ENCODE data around the gene CPSF3.

CPSF3 gene

DNA sequence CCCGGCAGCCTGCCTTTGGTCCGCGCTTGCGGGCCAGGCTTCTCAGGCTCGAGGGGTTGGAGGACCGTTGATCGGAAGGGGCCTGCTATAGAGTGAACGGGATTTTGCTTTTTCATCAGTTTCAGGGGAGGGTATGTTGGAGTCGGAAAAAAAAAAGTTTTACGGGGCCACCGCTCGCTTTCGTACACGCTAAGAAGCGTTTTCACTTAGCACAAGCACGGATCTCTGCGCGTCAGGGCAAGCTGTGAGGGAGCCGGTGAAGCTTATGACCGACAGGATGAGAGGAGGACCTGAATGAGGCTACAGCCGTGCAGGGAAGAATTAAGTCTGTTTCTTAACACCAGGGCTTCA is 443 bp downstream of the CPSF3 start (continued):
- TF ChIP-seq, protein P1, sequence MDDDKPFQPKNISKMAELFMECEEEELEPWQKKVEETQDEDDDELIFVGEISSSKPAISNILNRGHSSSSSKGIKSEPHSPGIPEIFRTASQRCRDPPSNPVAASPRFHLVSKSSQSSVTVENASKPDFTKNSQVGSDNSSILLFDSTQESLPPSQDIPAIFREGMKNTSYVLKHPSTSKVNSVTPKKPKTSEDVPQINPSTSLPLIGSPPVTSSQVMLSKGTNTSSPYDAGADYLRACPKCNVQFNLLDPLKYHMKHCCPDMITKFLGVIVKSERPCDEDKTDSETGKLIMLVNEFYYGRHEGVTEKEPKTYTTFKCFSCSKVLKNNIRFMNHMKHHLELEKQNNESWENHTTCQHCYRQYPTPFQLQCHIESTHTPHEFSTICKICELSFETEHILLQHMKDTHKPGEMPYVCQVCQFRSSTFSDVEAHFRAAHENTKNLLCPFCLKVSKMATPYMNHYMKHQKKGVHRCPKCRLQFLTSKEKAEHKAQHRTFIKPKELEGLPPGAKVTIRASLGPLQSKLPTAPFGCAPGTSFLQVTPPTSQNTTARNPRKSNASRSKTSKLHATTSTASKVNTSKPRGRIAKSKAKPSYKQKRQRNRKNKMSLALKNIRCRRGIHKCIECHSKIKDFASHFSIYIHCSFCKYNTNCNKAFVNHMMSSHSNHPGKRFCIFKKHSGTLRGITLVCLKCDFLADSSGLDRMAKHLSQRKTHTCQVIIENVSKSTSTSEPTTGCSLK (tag by site-specific recombination; IDR thresholded peaks at IDR 0.05) = no peak
- TF ChIP-seq SP2 (tag by site-specific recombination; IDR thresholded peaks at IDR 0.05) = no peak
- TF ChIP-seq HOXA7 (CRISPR knock-in tag; IDR thresholded peaks at IDR 0.05; ENCODE audit: borderline replicate concordance) = no peak
- no peak for TF ChIP-seq ZNF571 (tag by site-specific recombination; IDR thresholded peaks at IDR 0.05)
- TF ChIP-seq, protein P2, sequence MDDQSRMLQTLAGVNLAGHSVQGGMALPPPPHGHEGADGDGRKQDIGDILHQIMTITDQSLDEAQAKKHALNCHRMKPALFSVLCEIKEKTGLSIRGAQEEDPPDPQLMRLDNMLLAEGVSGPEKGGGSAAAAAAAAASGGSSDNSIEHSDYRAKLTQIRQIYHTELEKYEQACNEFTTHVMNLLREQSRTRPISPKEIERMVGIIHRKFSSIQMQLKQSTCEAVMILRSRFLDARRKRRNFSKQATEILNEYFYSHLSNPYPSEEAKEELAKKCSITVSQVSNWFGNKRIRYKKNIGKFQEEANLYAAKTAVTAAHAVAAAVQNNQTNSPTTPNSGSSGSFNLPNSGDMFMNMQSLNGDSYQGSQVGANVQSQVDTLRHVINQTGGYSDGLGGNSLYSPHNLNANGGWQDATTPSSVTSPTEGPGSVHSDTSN (CRISPR knock-in tag; IDR thresholded peaks at IDR 0.05) = 0 out of 2 replicates have a peak, but pooled peaks have one; percentile 1
- TF ChIP-seq, protein P3, sequence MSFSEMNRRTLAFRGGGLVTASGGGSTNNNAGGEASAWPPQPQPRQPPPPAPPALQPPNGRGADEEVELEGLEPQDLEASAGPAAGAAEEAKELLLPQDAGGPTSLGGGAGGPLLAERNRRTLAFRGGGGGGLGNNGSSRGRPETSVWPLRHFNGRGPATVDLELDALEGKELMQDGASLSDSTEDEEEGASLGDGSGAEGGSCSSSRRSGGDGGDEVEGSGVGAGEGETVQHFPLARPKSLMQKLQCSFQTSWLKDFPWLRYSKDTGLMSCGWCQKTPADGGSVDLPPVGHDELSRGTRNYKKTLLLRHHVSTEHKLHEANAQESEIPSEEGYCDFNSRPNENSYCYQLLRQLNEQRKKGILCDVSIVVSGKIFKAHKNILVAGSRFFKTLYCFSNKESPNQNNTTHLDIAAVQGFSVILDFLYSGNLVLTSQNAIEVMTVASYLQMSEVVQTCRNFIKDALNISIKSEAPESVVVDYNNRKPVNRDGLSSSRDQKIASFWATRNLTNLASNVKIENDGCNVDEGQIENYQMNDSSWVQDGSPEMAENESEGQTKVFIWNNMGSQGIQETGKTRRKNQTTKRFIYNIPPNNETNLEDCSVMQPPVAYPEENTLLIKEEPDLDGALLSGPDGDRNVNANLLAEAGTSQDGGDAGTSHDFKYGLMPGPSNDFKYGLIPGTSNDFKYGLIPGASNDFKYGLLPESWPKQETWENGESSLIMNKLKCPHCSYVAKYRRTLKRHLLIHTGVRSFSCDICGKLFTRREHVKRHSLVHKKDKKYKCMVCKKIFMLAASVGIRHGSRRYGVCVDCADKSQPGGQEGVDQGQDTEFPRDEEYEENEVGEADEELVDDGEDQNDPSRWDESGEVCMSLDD (tag by site-specific recombination; IDR thresholded peaks at IDR 0.05) = no peak

DNA sequence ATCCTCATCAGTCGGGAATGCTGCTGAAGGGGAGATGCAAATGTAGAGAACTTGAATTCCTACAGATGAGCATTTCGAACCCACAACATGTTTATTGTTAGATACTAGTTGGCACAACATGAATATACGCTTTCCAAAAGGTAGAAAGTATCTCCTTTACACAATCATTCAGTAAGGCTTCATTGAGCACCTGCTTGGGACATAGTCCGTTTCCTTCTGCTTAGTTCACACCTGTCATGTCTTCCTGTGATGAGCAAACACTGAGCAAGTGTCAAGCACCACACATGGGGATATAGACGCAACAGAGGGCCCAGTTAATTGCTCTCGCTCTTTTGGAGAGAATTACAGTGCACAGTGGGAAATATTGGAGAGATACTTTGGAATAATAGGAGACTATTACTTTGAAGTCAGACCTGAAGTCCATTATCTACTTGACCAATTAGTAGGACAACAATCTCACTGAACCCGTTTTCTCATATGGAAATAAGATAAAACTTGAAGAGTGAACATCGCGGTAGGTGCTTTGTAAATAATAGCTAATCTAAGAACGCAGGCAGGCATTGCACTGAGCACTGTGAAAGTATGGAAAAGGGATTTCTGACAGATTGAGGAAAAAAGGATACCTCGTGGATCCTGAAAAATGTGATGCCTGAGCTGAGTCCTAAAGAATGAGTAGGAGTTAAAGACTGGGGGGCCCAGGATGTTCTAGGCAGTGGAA is 1.2 kb downstream of the CPSF3 start:
- Histone ChIP-seq H3K4me3 (ENCODE audit: low read depth, low read length) (peak overlapping the region; percentile 74), H3K36me3 (ENCODE audit: control insufficient read depth in 2 of 2, insufficient read depth in 1 of 2, low read length in 2 of 2) (peaks cover 12 to 20% of the 10 kb centered on the region in 2 experiments; a peak in 2 of 3 replicates), H3K4me1 (ENCODE audit: control insufficient read depth, insufficient read depth, low read length) (no peaks in the 10 kb centered on the region), H3K27ac (ENCODE audit: extremely low read depth, low read depth, low read length) (no peak overlapping the region), H3K9me3 (ENCODE audit: control insufficient read depth, insufficient read depth, low read depth, low read length) (no peaks in the 10 kb centered on the region)
- CTCF ChIA-PET = interaction anchor here (0.6 to 0.7 kb wide), 2 partner anchors 232 to 265 kb away, joined by 3 to 6 read pairs; no protein-coding TSS in a partner anchor
- POLR2A ChIA-PET = interaction anchor here (0.7 kb wide), 1 partner anchor 419 kb away, joined by 3 read pairs; the partner anchor contains the start of gene TAF1B
- TF ChIP-seq ZNF792 (tag by site-specific recombination; IDR thresholded peaks at IDR 0.05) (no peak), ZNF140 (tag by site-specific recombination; IDR thresholded peaks at IDR 0.05) (no peak), ZNF664 (tag by site-specific recombination; IDR thresholded peaks at IDR 0.05) (peak; percentile 73)

DNA sequence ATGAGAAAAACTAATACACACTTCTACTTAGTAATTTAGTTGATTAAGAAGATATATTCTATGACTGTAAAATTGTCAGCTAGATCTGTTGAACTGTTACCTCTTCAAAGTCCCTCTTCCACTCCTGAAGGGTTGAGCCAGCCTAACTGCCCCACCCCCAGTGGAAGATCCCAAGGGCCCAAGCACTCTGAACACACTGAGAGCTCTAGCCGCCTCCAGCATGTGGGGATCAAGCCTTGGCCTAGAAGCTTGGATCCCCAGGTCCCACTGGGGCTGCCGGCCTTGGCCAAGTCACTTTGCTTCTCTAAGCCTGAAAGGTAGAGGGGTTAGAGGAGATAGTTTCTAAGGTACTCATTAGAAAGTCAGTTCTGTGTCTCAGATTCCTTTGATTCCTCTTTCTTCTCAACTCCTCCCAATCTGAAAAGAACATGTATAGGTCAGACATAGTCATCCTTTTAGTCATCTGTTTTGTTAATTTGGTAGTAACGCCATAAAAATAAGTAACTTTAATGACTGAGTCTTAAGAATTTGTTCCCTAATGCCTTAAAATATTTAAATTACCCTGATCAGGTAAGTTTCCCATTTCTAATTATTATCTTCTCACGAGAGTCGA is 5.6 kb downstream of the CPSF3 start:
- H3K4me1 ChIP-seq (ENCODE audit: control insufficient read depth, insufficient read depth, low read length) = no peaks in the 10 kb centered on the region
- ChIA-PET POLR2A (no interaction called here), CTCF (interaction anchor here (0.6 to 1.4 kb wide), 3 partner anchors 262 to 313 kb away, joined by 3 to 4 read pairs (median 3); no protein-coding TSS in a partner anchor)
- no peak overlapping the region for H3K27ac ChIP-seq (ENCODE audit: extremely low read depth, low read depth, low read length)
- H3K36me3 ChIP-seq (ENCODE audit: control insufficient read depth in 2 of 2, insufficient read depth in 1 of 2, low read length in 2 of 2) = peaks cover 55 to 61% of the 10 kb centered on the region in 2 experiments
- no peak overlapping the region for H3K4me3 ChIP-seq (ENCODE audit: low read depth, low read length)
- H3K9me3 ChIP-seq (ENCODE audit: control insufficient read depth, insufficient read depth, low read depth, low read length) = no peaks in the 10 kb centered on the region
- TF ChIP-seq ZNF791 (tag by site-specific recombination; IDR thresholded peaks at IDR 0.05) (no peak), ZFHX2 (tag by site-specific recombination; conservative IDR thresholded peaks at IDR 0.05) (no peak), ZFP37 (tag by site-specific recombination; IDR thresholded peaks at IDR 0.05) (no peak), ZNF223 (tag by site-specific recombination; IDR thresholded peaks at IDR 0.05) (no peak), REPIN1 (tag by site-specific recombination; IDR thresholded peaks at IDR 0.05; ENCODE audit: low read depth) (no peak), KLF9 (tag by site-specific recombination; IDR thresholded peaks at IDR 0.05; ENCODE audit: low read depth) (no peak), ZNF433 (tag by site-specific recombination; IDR thresholded peaks at IDR 0.05; ENCODE audit: low read depth) (no peak), MYNN (tag by site-specific recombination; IDR thresholded peaks at IDR 0.05; ENCODE audit: borderline replicate concordance) (no peak), ZNF214 (tag by site-specific recombination; IDR thresholded peaks at IDR 0.05; ENCODE audit: borderline replicate concordance) (no peak), PRDM1 (tag by site-specific recombination; IDR thresholded peaks at IDR 0.05) (no peak)
- TF ChIP-seq, protein P4, sequence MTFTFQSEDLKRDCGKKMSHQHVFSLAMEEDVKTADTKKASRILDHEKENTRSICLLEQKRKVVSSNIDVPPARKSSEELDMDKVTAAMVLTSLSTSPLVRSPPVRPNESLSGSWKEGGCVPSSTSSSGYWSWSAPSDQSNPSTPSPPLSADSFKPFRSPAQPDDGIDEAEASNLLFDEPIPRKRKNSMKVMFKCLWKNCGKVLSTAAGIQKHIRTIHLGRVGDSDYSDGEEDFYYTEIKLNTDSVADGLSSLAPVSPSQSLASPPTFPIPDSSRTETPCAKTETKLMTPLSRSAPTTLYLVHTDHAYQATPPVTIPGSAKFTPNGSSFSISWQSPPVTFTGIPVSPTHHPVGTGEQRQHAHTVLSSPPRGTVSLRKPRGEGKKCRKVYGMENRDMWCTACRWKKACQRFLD (tag by site-specific recombination; IDR thresholded peaks at IDR 0.05) = no peak
- TF ChIP-seq, protein P5, sequence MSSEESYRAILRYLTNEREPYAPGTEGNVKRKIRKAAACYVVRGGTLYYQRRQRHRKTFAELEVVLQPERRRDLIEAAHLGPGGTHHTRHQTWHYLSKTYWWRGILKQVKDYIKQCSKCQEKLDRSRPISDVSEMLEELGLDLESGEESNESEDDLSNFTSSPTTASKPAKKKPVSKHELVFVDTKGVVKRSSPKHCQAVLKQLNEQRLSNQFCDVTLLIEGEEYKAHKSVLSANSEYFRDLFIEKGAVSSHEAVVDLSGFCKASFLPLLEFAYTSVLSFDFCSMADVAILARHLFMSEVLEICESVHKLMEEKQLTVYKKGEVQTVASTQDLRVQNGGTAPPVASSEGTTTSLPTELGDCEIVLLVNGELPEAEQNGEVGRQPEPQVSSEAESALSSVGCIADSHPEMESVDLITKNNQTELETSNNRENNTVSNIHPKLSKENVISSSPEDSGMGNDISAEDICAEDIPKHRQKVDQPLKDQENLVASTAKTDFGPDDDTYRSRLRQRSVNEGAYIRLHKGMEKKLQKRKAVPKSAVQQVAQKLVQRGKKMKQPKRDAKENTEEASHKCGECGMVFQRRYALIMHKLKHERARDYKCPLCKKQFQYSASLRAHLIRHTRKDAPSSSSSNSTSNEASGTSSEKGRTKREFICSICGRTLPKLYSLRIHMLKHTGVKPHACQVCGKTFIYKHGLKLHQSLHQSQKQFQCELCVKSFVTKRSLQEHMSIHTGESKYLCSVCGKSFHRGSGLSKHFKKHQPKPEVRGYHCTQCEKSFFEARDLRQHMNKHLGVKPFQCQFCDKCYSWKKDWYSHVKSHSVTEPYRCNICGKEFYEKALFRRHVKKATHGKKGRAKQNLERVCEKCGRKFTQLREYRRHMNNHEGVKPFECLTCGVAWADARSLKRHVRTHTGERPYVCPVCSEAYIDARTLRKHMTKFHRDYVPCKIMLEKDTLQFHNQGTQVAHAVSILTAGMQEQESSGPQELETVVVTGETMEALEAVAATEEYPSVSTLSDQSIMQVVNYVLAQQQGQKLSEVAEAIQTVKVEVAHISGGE (tag by site-specific recombination; conservative IDR thresholded peaks at IDR 0.05; ENCODE audit: low read depth) = no peak
